Activated CD4-positive, alpha-beta T cell treated with anti-CD3 and anti-CD28 coated beads for 4 hours (primary cell): ENCODE measurements around the gene TMEM205.
"Not testable (repeated sequence)": the region's sequence is repeated elsewhere in the genome, so short reads cannot be mapped to it uniquely, and the experiment has no call there.

Experiments used
- DNase-seq, 2 donors: peaks; one replicate each; pipeline ENCODE4 v3.0.0-alpha.2; 2020

Gene TMEM205

DNA sequence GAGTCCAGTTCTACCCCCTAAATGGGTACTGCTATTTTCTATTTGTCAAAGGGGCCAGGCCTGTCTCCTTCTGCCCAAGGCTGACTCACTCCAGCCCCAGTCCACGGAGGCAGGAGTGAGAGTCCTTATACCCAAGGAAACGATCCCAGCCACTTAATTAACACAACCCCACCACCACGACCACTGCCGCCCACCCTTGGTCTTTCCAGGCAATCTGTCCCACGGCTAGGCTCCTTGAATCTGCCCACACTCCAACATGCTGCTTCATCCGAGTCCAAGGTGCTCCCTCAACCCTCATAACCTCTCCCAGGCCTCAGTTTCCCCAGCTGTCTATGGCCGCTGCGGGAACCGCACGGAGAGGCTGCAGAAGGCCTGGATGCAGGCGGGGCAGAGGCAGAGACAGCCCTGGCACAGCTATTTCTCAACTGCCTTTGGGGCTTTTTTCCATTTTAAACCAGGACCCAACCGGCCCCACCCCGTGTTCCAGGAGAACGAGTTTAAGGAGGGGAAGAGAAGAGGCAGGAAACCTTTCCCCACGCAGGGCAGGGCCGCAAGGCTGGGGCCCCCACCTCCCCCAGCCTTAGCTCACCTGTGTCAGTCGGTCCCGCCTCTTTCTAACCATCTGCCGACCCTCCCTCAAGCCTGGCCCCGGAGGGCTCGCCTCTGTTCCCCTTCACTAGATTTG is 7.4 kb downstream of the TMEM205 start:
- no peak for DNase-seq

DNA sequence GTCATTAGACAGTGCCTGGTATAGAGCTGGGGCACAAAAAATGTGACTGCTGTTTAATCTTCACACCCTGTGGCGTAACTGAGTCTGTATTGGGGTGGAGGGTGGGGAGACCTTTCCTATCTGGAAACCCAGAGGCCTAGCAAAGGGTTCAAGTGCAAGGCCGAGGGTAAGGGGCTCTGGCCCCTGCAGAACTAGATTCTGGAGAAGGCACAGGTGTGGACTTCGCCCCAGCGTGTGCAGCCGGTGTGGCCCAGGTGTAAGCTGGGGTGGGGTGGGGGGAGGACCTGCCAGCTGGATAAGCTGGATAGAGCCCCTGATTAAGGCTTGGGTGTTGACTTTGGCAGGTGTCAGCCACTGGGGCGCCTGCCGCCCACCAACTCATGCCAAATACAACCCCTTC is 7.9 kb downstream of the TMEM205 start:
- no peak for DNase-seq

DNA sequence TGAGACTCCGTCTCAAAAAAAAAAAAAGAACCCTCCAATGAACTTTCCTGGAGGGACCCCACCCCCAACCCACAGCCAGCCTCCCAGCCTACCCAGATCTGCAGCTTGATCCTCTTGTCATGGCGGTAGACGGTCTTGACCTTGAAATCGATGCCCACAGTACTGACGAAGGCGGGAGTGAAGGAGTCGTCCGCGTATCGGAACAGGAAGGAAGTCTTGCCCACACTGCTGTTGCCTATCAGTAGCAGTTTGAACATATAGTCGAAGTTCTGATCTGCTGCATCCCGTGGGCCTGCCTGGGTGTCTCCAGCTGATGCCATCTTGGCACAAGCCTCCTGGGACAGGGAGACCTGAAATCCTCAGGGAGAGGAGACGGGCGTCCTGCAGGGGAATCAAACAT is 9.0 kb downstream of the TMEM205 start:
- DNase-seq, result no peak

DNA sequence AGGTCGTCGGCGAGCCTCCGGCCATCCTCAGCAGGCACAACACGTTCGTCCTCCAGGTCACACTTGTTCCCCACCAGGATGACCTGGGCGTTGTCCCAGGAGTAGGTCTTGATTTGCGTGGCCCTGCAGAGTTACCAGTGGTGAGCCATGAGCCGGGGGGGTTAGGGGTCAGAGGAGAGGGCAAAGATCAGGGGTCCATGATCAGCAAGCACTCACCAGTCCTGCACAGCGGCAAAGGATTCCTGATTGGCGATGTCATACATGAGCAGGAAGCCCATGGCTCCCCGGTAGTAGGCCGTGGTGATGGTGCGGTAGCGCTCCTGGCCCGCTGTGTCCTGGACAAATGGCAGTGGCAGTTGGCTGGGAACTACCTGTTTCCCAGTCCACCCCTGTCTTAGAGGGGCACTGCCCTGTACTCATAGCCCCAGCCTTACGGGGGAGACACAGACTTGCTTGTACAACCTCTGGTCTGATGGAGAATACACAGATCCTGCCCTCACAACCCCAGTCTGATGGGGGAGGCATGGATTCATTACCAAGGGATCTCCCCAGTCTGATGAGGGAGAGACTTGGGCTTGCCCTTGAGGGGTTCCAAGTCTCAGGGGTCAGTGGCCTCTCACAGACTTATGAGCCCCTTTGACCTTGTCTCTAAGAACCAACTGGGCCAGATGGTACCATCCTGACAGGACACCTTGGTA is 10.5 kb downstream of the TMEM205 start:
- no peak for DNase-seq

DNA sequence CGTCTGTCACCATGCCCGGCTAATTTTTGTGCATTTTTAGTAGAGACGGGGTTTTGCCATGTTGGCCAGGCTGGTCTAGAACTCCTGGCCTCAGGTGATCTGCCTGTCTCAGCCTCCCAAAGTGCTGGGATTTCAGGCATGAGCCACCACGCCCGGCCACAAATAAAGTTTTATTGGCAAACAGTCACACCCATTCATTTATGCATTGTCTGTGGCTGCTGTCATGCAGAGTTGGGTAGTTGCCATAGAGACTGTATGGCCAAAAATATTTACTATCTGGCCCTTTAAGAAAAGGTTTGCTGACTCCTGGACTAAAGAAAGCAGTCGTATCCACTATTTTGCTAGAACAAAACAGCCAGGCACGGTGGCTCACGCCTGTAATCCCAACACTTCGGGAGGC is 12.2 kb downstream of the TMEM205 start:
- DNase-seq, result not testable (repeated sequence)

DNA sequence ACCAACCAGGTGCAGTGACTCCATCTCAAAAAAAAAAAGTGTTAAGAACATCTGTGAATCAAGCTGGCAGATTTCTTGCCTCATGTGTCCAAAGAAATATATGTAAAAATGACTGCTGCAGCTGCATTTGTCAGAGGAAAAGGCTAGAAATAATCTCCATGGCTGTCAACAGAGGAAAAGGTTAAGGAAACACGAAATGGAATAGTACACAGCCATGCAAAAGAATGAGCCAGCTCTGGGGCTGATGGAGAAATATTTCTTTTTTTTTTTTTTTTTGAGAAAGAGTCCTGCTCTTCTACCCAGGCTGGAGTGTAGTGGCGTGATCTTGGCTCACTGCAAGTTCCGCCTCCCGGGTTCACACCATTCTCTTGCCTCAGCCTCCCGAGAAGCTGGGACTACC is 13.2 kb downstream of the TMEM205 start:
- DNase-seq, result no peak

DNA sequence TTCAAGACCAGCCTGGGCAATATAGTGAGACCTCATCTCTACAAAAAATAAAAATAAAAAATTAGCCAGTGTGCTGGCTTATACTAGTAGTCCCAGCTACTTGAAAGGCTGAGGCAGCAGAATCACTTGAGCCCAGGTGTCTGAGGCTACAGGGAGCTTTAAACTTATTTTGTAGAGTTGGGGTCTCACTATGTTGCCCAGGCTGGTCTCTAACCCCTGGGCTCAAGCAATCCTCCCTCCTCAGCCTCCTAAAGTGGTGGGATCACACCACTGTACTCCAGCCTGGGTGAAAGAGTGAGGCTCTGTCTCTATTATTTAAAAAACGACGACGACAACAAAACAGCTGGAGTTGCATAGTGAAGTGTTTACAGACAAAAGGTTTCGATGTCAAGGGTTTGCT is 14.6 kb downstream of the TMEM205 start:
- DNase-seq, result no peak

DNA sequence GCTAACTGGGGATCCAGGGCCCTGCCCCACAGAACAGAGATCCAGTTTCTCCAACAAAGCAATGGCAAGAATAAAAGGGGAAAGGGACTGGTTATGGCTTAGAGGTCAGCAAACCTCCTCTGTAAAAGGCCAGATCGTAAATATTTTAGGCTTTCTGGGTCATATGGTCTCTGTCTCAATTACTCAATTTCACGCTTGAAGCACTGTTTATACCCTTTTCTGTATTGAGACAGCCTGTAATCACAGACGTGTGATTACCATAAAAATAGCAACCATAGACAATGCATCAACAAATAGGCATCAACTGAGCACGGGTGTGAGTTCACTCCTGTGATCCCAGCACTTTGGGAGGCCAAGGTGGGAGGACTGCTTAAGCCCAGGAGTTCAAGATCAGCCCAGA is 15.9 kb downstream of the TMEM205 start:
- no peak for DNase-seq

DNA sequence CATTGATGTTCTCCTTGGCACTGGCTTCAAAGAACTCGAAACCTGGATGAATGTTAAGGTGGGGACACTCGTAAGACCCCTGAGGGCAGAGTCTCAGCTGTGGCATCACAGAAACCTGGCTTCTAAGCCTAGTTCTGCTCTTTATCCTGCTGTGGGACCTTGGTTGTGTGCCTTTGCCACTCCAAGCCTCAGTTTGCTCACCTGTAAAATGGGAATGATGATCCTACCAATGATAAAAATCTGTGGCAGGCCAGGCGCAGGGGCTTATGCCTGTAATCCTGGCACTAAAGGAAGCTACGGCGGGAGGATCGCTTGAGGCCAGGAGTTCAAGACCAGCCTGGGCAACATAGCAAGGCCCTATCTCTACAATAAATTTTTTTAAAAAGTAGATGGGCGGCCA is 20.5 kb downstream of the TMEM205 start:
- no peak for DNase-seq

DNA sequence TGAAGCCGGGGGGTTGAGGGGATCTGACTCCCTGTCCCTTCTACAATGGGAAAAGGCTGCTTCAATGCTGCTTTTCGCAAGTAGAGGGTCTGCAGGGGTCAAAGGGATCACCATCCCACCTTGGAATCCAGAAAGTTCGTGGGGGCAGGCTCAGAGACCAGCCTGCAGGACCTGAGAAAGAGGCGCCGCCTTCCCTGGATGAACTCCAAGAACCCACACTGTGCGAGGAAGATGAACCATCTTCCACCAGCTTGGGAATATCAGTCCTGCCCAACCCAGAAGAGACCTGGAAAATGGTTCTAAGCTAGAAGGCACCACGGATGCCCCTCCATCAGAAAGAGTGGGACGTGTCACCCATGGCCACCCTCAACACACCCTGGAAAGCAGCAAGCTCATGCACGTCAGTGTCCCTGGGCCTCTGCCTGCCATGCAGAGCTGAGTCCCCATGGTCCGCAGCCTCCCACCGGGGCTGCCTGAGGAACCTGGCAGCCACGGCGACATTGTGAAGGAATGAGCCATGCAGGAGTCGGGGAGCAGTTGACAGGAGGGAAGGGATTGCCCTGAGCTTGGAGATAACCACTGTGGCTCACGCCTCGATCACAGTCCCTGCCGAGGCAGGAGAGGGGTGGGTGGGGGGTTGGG is 21.2 kb downstream of the TMEM205 start:
- DNase-seq, result no peak

DNA sequence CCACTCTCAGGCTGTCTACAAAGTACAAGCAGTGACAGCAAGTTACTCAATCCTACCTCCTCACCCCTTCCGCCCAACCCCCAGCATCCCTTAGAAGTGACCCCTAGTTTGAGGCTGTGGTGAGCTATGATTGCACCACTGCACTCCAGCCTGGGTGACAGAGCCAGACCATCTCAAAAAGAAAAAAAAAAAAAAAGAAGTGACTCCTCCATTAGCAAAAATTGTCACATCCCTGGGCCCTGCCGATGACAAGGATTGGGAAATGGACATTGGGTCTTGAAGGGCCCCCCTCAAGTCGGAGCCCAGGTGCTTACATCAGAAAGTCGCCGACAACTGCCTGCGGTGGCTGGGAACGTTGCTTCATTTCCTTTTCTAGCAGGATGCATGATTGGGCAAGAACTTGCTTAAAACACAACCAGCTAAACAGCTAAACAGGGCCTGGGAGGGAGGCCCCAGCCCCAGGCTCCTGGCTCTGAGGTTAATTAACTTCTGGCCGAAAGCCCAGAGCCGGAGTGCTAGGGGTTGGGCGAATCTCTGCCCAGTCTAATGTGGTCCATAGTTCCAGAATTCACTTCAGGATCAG is 21.9 kb downstream of the TMEM205 start:
- no peak for DNase-seq

DNA sequence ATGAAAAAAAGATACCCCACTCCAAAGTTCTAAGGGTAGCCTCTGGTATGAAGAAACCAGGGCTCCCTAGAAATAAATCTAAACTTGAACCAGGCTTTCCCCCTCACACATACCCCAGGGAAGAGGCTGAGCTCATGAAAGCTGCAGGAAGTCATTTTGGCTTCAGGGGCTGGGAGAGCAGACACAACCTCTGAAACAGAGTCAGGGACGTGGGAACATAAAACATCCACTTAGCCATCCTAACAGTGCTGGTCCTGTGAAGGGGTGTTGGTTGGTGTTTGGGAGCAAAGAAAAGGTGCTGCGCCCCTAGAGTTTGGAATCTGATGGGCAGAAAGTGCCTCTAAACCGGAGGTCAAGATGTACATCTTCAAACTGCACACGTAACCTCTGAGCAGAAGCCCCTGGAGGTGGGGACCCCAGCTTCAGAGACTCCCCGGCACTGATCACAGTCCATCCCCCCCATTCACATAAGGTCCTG is 22.4 kb downstream of the TMEM205 start:
- DNase-seq, result no peak

DNA sequence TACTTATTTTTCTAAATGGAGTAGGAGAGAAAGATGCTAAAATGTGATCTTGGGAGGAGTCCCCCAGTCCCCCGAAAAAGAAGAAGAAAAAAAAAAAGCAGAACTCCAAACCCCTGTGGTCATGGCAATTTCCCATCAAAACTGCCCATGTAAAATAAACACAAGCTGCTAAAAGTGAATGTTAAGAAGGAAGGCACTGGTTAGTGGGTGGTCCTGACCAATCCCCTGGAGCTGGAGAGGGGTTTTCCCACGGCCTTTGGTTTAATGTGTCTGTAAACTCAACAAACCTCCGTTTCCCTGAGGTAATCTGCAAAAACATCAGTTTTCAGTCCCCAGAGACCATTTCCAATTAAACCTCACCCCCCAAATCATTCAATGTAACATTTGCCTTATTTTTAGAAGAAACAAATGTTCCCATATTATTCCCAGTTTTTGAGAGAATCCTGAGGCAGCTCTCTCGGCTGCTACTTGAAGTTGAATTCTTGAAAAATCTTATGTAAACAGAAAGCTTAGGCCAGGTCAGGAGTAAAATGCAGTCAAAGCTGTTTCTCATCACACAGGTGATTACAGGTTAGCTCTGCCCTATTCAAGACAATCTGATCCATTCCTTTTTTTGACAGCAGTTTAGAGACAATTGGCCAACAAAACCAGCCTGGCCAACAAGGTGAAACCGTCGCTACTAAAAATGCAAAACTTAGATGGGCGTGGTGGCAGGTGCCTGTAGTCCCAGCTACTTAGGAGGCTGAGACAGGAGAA is 23.6 kb downstream of the TMEM205 start:
- DNase-seq, result no peak

DNA sequence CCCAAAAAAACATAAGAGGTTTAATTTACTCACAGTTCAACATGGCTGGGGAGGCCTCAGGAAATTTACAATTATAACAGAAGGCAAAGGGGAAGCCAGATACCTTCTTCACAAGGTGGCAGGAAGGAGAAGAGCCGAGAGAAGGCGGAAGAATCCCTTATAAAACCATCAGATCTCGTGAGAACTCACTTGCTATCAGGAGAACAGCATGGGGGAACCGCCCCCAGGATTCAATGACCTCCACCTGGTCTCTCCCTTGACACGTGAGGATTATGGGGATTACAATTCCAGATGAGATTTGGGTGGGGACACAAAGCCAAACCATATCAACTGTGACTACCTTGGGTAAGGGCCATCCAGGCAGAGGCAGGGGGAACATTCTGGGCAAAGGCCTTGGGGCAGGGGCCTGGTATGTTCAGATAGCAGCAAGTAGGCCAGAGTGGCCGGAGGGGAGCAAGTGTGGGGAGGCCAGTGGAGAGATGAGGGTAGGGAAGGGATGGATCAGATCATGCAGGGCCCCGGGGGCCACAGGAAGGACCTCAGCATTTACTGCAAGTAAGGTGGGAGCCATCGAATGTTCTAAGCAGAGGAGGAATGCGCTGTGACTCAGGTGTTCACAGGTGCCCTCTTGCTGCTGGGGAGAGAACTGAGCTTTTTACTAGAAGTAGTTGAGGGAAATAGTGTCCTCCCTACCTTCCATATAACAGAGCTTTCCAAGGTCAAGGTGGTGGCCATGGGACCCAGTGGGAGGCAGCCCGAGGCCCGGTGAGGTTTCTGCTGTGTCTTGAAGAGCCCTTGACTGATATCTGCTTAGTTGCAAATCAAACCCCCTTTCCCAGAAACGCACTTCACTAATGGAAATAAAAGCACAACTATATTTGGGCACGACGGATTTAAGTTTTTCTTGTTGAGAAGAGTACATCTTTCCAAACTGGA is 24.6 kb downstream of the TMEM205 start:
- DNase-seq, result no peak

DNA sequence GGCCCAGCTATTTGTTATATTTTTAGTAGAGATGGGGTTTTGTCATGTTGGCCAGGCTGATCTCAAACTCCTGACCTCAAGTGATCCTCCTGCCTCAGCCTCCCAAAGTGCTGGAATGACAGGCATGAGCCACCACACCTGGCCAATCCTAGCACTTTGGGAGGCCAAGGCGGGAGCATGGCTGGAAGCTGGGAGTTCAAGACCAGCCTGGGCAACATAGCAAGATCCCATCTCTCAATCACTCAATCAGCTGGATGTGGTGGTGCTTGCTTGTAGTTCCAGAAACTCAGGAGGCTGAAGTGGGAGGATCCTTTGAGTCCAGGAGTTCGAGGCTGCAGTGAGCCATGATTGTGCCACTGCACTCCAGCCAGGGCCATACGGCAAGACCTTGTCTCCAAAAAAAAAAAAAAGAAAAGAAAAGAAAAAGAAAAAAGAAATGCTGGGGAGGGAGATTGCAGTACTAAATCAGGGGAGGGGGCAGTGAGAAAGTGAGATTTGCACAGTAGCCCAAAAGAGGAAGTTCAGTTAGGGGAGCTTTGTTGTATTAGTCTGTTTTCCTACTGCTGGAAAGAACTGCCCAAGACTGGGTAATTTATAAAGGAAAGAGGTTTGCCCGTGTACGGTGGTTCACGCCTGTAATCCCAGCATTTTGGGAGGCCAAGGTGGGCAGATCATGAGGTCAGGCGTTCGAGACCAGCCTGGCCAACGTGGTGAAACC is 25.6 kb downstream of the TMEM205 start:
- DNase-seq, result not testable (repeated sequence)

DNA sequence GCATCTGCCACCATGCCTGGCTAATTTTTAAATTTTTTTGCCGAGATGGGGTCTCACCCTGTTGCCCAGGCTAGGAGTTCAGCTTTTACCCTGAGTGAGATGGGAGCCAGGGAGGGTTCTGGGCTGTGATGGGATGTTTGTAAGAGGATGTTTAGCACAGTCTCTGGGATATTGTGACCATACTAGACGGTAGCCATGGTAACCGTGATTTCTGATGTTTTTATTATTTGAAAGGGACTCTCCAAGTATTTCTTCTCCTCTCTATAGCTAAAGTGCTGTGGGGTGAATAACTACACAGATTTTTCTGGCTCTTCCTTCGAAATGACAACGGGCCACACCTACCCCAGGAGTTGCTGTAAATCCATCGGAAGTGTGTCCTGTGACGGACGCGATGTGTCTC is 39.7 kb downstream of the TMEM205 start:
- DNase-seq, result no peak

DNA sequence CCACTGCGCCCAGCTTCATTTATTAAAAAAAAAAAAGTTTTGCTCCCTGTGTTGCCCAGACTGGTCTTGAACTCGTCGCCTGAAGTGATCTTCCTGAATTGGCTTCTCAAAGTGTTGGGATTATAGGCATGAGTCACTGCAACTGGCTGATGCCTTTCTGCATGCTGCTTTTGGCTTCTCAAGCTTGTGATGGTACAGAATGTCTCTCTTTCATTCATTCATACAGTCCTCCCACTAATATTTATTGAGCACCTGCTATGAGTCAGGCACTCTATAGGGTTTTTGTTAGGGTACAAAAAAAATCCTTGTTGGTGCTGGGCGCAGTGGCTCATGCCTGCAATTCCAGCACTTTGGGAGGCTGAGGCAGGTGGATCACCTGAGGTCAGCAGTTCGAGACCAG is 41.1 kb downstream of the TMEM205 start:
- DNase-seq, result no peak

DNA sequence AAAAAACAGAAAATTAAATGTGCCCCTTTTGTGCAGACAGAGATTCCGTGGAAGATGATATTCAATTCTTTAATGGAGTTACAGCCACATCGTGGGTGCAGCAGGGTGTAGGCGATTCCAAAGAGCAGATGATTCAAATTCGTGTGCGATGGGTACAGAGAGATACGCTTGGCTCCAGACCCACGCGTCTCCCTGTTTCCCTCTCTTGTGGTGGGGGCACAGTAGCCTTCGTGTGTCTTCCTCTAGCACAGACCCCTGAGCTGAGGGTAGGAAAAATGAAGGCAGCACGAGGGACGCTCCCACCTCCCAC is 45.3 kb downstream of the TMEM205 start:
- DNase-seq, result no peak

DNA sequence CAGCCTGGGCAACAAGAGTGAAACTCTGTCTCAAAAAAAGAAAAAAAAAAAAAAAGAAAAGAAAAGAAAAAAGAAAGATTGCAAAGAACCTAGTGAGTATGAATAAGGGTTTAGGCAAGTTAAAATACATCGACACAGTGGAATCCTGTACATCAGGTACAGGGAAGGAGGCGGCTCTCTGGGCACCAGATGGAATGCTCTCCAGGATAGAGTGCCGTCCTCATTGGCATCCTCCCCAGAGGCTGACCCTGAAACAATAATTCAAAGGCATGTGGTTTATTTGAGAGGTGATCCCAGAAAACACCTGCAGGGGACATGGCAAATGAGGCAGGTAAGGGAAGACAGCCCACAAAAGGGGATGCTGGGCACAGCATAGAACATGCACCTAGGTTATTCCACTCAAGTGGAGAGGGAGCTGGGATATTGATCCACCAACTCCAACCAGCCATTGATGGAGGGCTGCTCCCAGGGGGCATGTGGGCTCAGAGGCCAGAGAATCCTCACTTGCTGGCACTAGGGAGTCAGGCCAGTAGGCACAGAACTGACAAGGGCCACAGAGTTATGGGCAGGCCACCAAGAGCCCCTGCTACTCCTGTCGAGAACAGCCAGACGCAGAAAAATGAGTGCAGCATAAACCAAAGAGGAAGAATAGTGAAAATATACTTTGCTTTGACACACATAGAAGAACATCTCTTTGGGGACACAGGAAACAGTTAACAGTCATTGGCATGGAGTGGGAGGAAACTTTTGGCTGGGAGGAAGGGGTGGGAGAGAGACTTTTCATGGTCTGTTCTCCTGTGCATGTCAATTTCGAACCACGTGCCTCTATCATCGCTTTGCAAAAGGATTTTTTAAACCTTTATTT is 45.9 kb downstream of the TMEM205 start:
- DNase-seq, result no peak

DNA sequence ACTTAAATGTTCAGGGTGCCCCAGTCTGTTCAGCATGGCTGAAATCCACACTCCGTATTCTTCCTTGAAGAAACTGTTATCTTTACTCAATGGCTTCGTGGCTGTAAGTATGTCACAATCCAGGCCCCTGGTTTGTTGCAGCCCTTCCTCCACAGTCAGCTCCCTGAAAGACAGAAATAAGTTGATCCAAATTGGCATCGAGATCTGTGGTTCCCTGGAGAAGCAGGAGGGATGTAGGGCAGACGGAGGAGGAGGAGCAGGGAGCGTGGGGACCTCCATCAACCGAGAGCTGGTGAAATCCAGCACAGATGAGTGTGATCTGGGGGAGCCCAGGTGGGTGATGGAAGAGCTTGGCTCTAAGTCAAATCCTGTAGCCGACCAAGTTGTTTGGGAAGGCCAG is 49.8 kb downstream of the TMEM205 start:
- DNase-seq, result no peak
